MM.1S (cell line): ENCODE measurements around the gene FILIP1.
"Not testable (repeated sequence)": the region's sequence is repeated elsewhere in the genome, so short reads cannot be mapped to it uniquely, and the experiment has no call there.

Experiments used
- DNase-seq: peaks from one replicate; pipeline ENCODE4 v3.0.0-alpha.2; 2015
- H2AFZ ChIP-seq: fragments of 300-600 bp; sonication (generic); 2 replicates; pipeline ENCODE4 v1.6.0; 2016; ENCODE audit warnings: antibody characterized with exemption, low read length
- H3F3A ChIP-seq: fragments of 300-600 bp; sonication (generic); 2 replicates; pipeline ENCODE4 v1.6.1; 2016; ENCODE audit warnings: mild to moderate bottlenecking, antibody characterized with exemption, low read length, moderate library complexity, mixed read lengths; ENCODE audit not compliant: insufficient read depth
- H3K27ac ChIP-seq: fragments of 300-600 bp; sonication (generic); 2 replicates; pipeline ENCODE4 v1.5.1; 2016; ENCODE audit warnings: mild to moderate bottlenecking, low read length
- H3K27me3 ChIP-seq: fragments of 300-600 bp; sonication (generic); replicated peaks from 2 replicates; pipeline ENCODE4 v1.6.0; 2016; ENCODE audit warnings: low read length; ENCODE audit not compliant: insufficient read depth
- H3K36me3 ChIP-seq: fragments of 300-600 bp; sonication (generic); replicated peaks from 2 replicates; pipeline ENCODE4 v1.6.1; 2016; ENCODE audit warnings: mild to moderate bottlenecking, low read length, mixed read lengths; ENCODE audit not compliant: insufficient read depth
- H3K4me1 ChIP-seq: fragments of 300-600 bp; sonication (generic); 2 replicates; pipeline ENCODE4 v1.6.1; 2016; ENCODE audit warnings: low read length, mixed read lengths
- H3K4me2 ChIP-seq: fragments of 300-600 bp; sonication (generic); 2 replicates; pipeline ENCODE4 v1.6.0; 2016; ENCODE audit warnings: low read depth, low read length
- H3K4me3 ChIP-seq: fragments of 300-600 bp; sonication (generic); 2 replicates; pipeline ENCODE4 v1.5.1; 2016; ENCODE audit warnings: low read length, mixed read lengths
- H3K79me2 ChIP-seq: fragments of 300-600 bp; sonication (generic); 2 replicates; pipeline ENCODE4 v1.6.1; 2016; ENCODE audit warnings: mixed run types, low read length, mixed read lengths
- H3K9ac ChIP-seq: fragments of 300-600 bp; sonication (generic); 2 replicates; pipeline ENCODE4 v1.6.1; 2016; ENCODE audit warnings: low read length, mixed read lengths
- H3K9me2 ChIP-seq: fragments of 300-600 bp; sonication (generic); replicated peaks from 2 replicates; pipeline ENCODE4 v1.6.1; 2016; ENCODE audit warnings: mild to moderate bottlenecking, low read length, mixed read lengths; ENCODE audit not compliant: insufficient read depth
- H3K9me3 ChIP-seq: fragments of 300-600 bp; sonication (generic); replicated peaks from 2 replicates; pipeline ENCODE4 v1.6.1; 2016; ENCODE audit warnings: mild to moderate bottlenecking, low read length, mixed read lengths; ENCODE audit not compliant: insufficient read depth
- H4K20me1 ChIP-seq: fragments of 300-600 bp; sonication (generic); 2 replicates; pipeline ENCODE4 v1.6.1; 2016; ENCODE audit warnings: mild to moderate bottlenecking, low read length, moderate library complexity, mixed read lengths; ENCODE audit not compliant: insufficient read depth
- EZH2 ChIP-seq: fragments of 300-600 bp; sonication (generic); optimal IDR thresholded peaks from 2 replicates; pipeline ENCODE3; 2017; ENCODE audit warnings: low read depth, mild to moderate bottlenecking, antibody characterized with exemption, low read length, mixed read lengths
- EZH2phosphoT487 ChIP-seq: fragments of 300-600 bp; sonication (generic); IDR thresholded peaks from 2 replicates; pipeline ENCODE4 v1.6.1; 2018; ENCODE audit warnings: antibody characterized with exemption, low read length
- TF ChIP-seq, protein P1 (sequence below): fragments of 300-600 bp; sonication (generic); IDR thresholded peaks from 2 replicates; pipeline ENCODE4 v1.5.1; 2016; ENCODE audit warnings: antibody characterized with exemption, low read length, mixed read lengths

The FILIP1 gene

DNA sequence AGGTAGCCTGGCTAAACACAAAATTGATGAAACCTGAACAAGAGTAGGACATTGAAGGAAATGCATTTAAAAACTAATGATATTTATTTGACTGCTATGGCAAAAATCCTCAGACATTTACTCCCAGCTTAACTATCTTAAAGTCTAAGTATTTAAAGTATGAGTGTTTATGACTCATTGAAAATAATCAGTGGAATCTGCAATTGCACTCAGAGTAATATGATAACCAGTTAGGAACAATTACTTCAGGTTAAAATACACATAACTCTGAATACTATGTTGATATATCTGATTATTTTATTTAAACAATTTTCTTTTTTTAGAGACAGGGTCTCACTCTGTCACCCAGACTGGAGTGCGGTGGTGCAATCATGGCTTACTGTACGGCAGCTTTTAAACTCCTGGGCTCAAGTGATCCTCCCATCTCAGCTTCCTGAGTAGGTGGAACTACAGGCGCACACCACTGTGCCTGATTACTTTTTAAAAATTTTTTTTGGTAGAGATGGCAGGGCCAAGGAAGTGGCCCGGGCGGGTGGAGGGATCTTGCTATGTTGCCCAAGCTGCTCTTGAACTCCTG is 43.9 kb downstream of the FILIP1 start:
- no peak for DNase-seq
- no peak overlapping the region for H3K4me2 ChIP-seq
- H3K4me3 ChIP-seq, result no peak overlapping the region
- no peak overlapping the region for H2AFZ ChIP-seq
- no peaks in the 10 kb centered on the region for H3K79me2 ChIP-seq
- H3K27ac ChIP-seq, result no peak overlapping the region
- TF ChIP-seq EZH2 (no peak), EZH2phosphoT487 (no peak)
- TF ChIP-seq, protein P1, sequence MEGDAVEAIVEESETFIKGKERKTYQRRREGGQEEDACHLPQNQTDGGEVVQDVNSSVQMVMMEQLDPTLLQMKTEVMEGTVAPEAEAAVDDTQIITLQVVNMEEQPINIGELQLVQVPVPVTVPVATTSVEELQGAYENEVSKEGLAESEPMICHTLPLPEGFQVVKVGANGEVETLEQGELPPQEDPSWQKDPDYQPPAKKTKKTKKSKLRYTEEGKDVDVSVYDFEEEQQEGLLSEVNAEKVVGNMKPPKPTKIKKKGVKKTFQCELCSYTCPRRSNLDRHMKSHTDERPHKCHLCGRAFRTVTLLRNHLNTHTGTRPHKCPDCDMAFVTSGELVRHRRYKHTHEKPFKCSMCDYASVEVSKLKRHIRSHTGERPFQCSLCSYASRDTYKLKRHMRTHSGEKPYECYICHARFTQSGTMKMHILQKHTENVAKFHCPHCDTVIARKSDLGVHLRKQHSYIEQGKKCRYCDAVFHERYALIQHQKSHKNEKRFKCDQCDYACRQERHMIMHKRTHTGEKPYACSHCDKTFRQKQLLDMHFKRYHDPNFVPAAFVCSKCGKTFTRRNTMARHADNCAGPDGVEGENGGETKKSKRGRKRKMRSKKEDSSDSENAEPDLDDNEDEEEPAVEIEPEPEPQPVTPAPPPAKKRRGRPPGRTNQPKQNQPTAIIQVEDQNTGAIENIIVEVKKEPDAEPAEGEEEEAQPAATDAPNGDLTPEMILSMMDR, result no peak
- H3F3A ChIP-seq, result no peaks in the 10 kb centered on the region
- H3K4me1 ChIP-seq, result peaks cover 6% of the 10 kb centered on the region; the same call in 1 of the 2 replicates
- H3K9ac ChIP-seq, result no peak overlapping the region
- H3K27me3 ChIP-seq, result no peaks in the 10 kb centered on the region
- no peaks in the 10 kb centered on the region for H3K9me3 ChIP-seq
- no peaks in the 10 kb centered on the region for H3K36me3 ChIP-seq
- no peaks in the 10 kb centered on the region for H3K9me2 ChIP-seq
- no peaks in the 10 kb centered on the region for H4K20me1 ChIP-seq

GRCh38 chr6:75446241-75446880 is 47.2 kb downstream of the FILIP1 start:
- TF ChIP-seq EZH2phosphoT487, result no peak
- TF ChIP-seq, protein P1, result no peak
- no peak for TF ChIP-seq EZH2
- Histone ChIP-seq H3K9ac (no peak overlapping the region), H3K9me2 (no peaks in the 10 kb centered on the region), H3K4me2 (no peak overlapping the region), H3F3A (no peaks in the 10 kb centered on the region), H3K9me3 (no peaks in the 10 kb centered on the region), H4K20me1 (no peaks in the 10 kb centered on the region), H3K79me2 (no peaks in the 10 kb centered on the region), H3K36me3 (no peaks in the 10 kb centered on the region), H3K4me3 (no peak overlapping the region), H3K27ac (no peak overlapping the region), H2AFZ (no peak overlapping the region), H3K4me1 (peaks cover 6% of the 10 kb centered on the region; the same call in 1 of the 2 replicates), H3K27me3 (no peaks in the 10 kb centered on the region)
- DNase-seq, result peak; percentile 21

DNA sequence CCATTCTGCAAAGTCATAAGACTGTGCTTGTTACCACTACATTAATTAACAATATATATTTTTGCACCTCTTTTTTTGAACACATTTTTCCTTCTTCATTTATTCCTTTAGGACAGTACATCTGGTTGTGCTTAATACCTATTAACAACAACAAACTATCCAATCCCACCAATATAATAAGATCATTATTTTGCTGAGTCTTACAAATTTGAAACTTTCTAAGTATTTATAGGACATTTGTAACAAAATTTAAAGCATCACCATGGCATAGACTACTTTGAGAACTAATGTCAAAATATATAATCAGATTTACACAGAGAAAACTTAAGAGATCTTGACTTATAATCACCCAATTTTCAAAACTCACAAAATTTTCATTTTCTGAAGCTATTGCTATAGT is 47.9 kb downstream of the FILIP1 start:
- Histone ChIP-seq H2AFZ (no peak overlapping the region), H3K4me1 (peaks cover 6% of the 10 kb centered on the region; the same call in 1 of the 2 replicates), H3K79me2 (no peaks in the 10 kb centered on the region), H3K4me3 (no peak overlapping the region), H3K27ac (no peak overlapping the region), H3K4me2 (no peak overlapping the region), H3K9me3 (no peaks in the 10 kb centered on the region), H3K9me2 (no peaks in the 10 kb centered on the region), H3K27me3 (no peaks in the 10 kb centered on the region), H4K20me1 (no peaks in the 10 kb centered on the region), H3K36me3 (no peaks in the 10 kb centered on the region), H3F3A (no peaks in the 10 kb centered on the region), H3K9ac (no peak overlapping the region)
- TF ChIP-seq EZH2, result no peak
- DNase-seq, result no peak

DNA sequence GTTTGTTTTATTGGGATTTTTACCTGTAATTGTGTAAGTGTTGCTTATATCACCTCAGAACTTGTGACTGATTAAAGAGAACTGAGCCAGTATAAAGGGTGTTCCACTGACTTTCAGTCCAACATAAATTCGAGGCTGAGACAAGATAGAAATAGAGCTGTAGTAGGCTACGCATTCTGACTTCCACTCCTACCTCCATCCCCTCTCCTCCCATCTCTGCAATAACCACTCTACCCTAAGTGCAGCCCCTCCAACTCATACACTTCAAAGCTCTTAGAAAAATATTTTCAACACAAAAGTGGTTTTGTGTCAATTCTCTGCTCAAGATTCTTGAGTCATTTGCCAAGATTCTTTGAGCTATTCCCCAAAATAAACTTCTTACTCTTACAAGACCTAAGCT is 48.7 kb downstream of the FILIP1 start:
- Histone ChIP-seq H3K27ac (no peak overlapping the region), H3K79me2 (no peaks in the 10 kb centered on the region), H3K36me3 (no peaks in the 10 kb centered on the region), H3F3A (no peaks in the 10 kb centered on the region), H3K9me3 (no peaks in the 10 kb centered on the region), H3K9ac (no peak overlapping the region), H3K4me2 (no peak overlapping the region), H3K4me1 (peaks cover 6% of the 10 kb centered on the region; the same call in 1 of the 2 replicates), H3K4me3 (no peak overlapping the region), H4K20me1 (no peaks in the 10 kb centered on the region), H3K27me3 (no peaks in the 10 kb centered on the region), H2AFZ (no peak overlapping the region), H3K9me2 (no peaks in the 10 kb centered on the region)
- TF ChIP-seq, protein P1, result no peak
- TF ChIP-seq EZH2, result no peak
- no peak for TF ChIP-seq EZH2phosphoT487
- no peak for DNase-seq

GRCh38 chr6:75441883-75442282 is 51.7 kb downstream of the FILIP1 start:
- H3K4me3 ChIP-seq, result not testable (repeated sequence)

GRCh38 chr6:75441479-75441878 is 52.1 kb downstream of the FILIP1 start:
- not testable (repeated sequence) for H3K9me3 ChIP-seq, H3K4me3 ChIP-seq, H3K4me2 ChIP-seq, H2AFZ ChIP-seq, H3K9me2 ChIP-seq, H3K79me2 ChIP-seq, H3K4me1 ChIP-seq, DNase-seq, H3K36me3 ChIP-seq, H3K27me3 ChIP-seq, H4K20me1 ChIP-seq, H3K27ac ChIP-seq, H3F3A ChIP-seq, H3K9ac ChIP-seq

More at GRCh38 chr6:75441883-75442282, 51.7 kb downstream of the FILIP1 start:
- H4K20me1 ChIP-seq, H3K9me3 ChIP-seq, H3K27me3 ChIP-seq, H3K27ac ChIP-seq, H3K79me2 ChIP-seq, H3K9me2 ChIP-seq, H3K4me2 ChIP-seq, DNase-seq, H2AFZ ChIP-seq, H3F3A ChIP-seq, H3K36me3 ChIP-seq, H3K4me1 ChIP-seq, H3K9ac ChIP-seq: not testable (repeated sequence)
